Ishikawa (cell line): ENCODE measurements around the gene ARSA.

Experiments used
- FOXM1 ChIP-seq: IDR thresholded peaks from 2 replicates; pipeline ENCODE4 v1.6.1; 2012; ENCODE audit warnings: low read depth, borderline replicate concordance
- RAD21 ChIP-seq: IDR thresholded peaks from 2 replicates; pipeline ENCODE4 v1.6.1; 2012; ENCODE audit warnings: low read depth
- TCF12 ChIP-seq: IDR thresholded peaks from 2 replicates; pipeline ENCODE4 v1.6.1; 2012; ENCODE audit warnings: low read depth
- TF ChIP-seq, protein P1 (sequence below): IDR thresholded peaks from 2 replicates; pipeline ENCODE4 v1.6.1; 2012
- TF ChIP-seq, protein P2 (sequence below): IDR thresholded peaks from 2 replicates; pipeline ENCODE4 v1.6.1; 2012; ENCODE audit warnings: low read depth, mild to moderate bottlenecking
- TF ChIP-seq, protein P3 (sequence below): IDR thresholded peaks from 2 replicates; pipeline ENCODE4 v1.6.1; 2012

DNA sequence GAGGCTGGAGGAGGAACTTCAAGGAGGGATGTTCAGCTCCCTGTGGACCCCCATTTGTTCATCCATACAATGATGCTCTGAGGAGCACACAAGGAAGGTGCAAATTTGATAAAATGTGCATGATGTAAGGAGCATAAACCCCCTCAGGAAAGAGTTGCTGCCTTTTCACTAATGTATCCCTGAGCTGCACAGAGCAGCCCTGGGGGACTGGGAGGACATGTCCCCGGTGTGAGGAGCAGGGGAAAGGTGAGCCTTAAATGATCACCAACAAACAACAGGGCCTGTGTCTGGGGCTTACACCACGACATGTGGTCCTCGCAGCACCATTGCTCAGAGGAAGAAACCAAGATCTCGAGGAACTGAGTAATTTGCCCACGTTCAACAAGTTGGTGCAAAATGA is 30.9 kb downstream of the ARSA start:
- TF ChIP-seq TCF12: no peak
- TF ChIP-seq, protein P1, sequence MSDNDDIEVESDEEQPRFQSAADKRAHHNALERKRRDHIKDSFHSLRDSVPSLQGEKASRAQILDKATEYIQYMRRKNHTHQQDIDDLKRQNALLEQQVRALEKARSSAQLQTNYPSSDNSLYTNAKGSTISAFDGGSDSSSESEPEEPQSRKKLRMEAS: no peak
- no peak for TF ChIP-seq FOXM1
- TF ChIP-seq RAD21: no peak
- TF ChIP-seq, protein P2, sequence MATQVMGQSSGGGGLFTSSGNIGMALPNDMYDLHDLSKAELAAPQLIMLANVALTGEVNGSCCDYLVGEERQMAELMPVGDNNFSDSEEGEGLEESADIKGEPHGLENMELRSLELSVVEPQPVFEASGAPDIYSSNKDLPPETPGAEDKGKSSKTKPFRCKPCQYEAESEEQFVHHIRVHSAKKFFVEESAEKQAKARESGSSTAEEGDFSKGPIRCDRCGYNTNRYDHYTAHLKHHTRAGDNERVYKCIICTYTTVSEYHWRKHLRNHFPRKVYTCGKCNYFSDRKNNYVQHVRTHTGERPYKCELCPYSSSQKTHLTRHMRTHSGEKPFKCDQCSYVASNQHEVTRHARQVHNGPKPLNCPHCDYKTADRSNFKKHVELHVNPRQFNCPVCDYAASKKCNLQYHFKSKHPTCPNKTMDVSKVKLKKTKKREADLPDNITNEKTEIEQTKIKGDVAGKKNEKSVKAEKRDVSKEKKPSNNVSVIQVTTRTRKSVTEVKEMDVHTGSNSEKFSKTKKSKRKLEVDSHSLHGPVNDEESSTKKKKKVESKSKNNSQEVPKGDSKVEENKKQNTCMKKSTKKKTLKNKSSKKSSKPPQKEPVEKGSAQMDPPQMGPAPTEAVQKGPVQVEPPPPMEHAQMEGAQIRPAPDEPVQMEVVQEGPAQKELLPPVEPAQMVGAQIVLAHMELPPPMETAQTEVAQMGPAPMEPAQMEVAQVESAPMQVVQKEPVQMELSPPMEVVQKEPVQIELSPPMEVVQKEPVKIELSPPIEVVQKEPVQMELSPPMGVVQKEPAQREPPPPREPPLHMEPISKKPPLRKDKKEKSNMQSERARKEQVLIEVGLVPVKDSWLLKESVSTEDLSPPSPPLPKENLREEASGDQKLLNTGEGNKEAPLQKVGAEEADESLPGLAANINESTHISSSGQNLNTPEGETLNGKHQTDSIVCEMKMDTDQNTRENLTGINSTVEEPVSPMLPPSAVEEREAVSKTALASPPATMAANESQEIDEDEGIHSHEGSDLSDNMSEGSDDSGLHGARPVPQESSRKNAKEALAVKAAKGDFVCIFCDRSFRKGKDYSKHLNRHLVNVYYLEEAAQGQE: no peak
- TF ChIP-seq, protein P3, sequence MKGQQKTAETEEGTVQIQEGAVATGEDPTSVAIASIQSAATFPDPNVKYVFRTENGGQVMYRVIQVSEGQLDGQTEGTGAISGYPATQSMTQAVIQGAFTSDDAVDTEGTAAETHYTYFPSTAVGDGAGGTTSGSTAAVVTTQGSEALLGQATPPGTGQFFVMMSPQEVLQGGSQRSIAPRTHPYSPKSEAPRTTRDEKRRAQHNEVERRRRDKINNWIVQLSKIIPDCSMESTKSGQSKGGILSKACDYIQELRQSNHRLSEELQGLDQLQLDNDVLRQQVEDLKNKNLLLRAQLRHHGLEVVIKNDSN: no peak
